G401.6 (cell line): Measurements from ENCODE around the gene ZNF362.

Source experiments
- FAIRE-seq: peaks from 2 replicates; lab custom pipeline; 2012; peaks lifted over from hg19 to GRCh38; lab: Jason Lieb, UNC

The ZNF362 gene

GRCh38 chr1:33327587-33328325 lies 71.5 kb downstream of the ZNF362 start:
- no peak for FAIRE-seq

- FAIRE-seq = no peak
These were observed 72.5 kb downstream of the ZNF362 start for GRCh38 chr1:33328817-33329216.

GRCh38 chr1:33329600-33330305 lies 73.5 kb downstream of the ZNF362 start:
- FAIRE-seq = no peak

- no peak for FAIRE-seq
These were observed 74.1 kb downstream of the ZNF362 start for GRCh38 chr1:33330361-33330890.

- FAIRE-seq = no peak
These were observed 74.6 kb downstream of the ZNF362 start for GRCh38 chr1:33330906-33331305.

- no peak for FAIRE-seq
These were observed 75.4 kb downstream of the ZNF362 start for GRCh38 chr1:33331444-33332356.

- FAIRE-seq = no peak
These were observed 76.1 kb downstream of the ZNF362 start for GRCh38 chr1:33332357-33332789.

- FAIRE-seq = no peak
These were observed 76.6 kb downstream of the ZNF362 start for GRCh38 chr1:33332881-33333280.

GRCh38 chr1:33334081-33334552 lies 77.8 kb downstream of the ZNF362 start:
- no peak for FAIRE-seq

- FAIRE-seq = no peak
These were observed 78.7 kb downstream of the ZNF362 start for GRCh38 chr1:33335020-33335419.

GRCh38 chr1:33336580-33336979 lies 80.3 kb downstream of the ZNF362 start:
- FAIRE-seq = no peak

GRCh38 chr1:33337441-33337840 lies 81.1 kb downstream of the ZNF362 start:
- FAIRE-seq = no peak

GRCh38 chr1:33338048-33338439 lies 81.8 kb downstream of the ZNF362 start:
- no peak for FAIRE-seq

GRCh38 chr1:33338440-33339211 lies 82.3 kb downstream of the ZNF362 start:
- FAIRE-seq = no peak

- FAIRE-seq = no peak
These were observed 83.1 kb downstream of the ZNF362 start for GRCh38 chr1:33339413-33339812.

GRCh38 chr1:33341190-33341589 lies 84.9 kb downstream of the ZNF362 start:
- FAIRE-seq = no peak

- FAIRE-seq = no peak
These were observed 85.9 kb downstream of the ZNF362 start for GRCh38 chr1:33342041-33342723.

GRCh38 chr1:33343539-33343938 lies 87.2 kb downstream of the ZNF362 start:
- FAIRE-seq = no peak

GRCh38 chr1:33344896-33345560 lies 88.7 kb downstream of the ZNF362 start:
- FAIRE-seq = no peak

GRCh38 chr1:33346533-33346926 lies 90.2 kb downstream of the ZNF362 start:
- FAIRE-seq = no peak
